ENCODE results near the gene PUM2. TPM values are rescaled to one million over a fixed set of nuclear protein-coding genes. Genes with fewer than 3 reads are reported as not detected.

PUM2 gene
- polyA plus RNA-seq, 1 of the 3 experiments (the other 2 are of a cell fraction) = 19.7 TPM

DNA sequence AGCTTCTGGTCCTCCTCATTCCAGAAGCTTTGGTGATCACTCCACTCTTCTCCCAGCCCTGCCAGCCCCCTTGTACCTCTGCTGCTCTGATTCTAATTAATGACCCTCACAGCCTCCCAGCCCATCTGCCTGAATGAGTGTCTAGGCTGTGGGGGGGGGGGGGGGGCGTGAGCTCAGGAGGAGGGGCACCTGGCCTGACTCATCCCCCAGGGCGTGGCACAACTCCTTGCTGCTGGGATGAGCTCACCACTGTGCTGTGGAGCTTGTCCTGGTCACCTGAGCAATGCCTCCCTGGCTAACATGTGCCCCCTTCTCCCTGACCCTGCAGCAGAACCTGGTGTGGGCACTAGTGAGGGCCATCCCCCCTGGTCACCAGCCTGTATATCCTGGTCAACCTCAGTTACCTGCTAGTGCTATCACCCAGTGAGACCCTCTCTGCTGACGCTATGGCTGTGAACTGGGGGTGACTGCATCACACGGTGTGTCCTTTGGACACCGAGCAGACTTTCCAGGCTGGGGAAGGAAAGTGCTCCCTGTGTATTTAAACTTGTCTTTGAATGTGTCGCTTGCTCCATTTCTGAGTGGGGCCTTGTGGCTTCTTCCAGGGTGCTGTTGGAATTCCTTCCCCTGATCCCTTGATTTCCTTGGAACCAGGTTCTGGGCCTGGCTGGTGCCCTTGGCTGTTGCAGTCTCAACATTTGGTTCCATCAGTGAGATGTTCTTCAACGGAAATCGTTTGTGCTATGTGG, 41.5 kb upstream of the PUM2 start:
- H3K79me2 ChIP-seq (ENCODE audit: insufficient read depth) = no peaks in the 10 kb centered on the region
- ChIA-PET POLR2A (interaction anchor here (0.7 kb wide), 1 partner anchor 11 kb away, joined by 4 read pairs; no protein-coding TSS in a partner anchor), CTCF (interaction anchor here (1.0 to 16.2 kb wide), 7 partner anchors 9 to 259 kb away, joined by 3 to 176 read pairs (median 5); no protein-coding TSS in a partner anchor)
- H2AFZ ChIP-seq (ENCODE audit: low read depth) = no peak overlapping the region
- no peak overlapping the region for H3K4me2 ChIP-seq
- no peaks in the 10 kb centered on the region for H3K9me2 ChIP-seq
- 71% methylated on average over 5 of the region's 8 CpGs for WGBS (ENCODE audit: low lambda C conversion rate)
- H3K9ac ChIP-seq = no peak overlapping the region
- TF ChIP-seq GABPA (IDR thresholded peaks at IDR 0.05; ENCODE audit: low read depth) = no peak
- no peak for TF ChIP-seq TCF12 (IDR thresholded peaks at IDR 0.05)
- no peaks in the 10 kb centered on the region for H4K20me1 ChIP-seq (ENCODE audit: insufficient read depth)
- H3K4me3 ChIP-seq (ENCODE audit: low read depth in 2 of 2, low read length in 1 of 2) = no peak overlapping the region
- peaks cover 0 to 26% of the 10 kb centered on the region in 2 experiments; a peak in 2 of 4 replicates for H3K4me1 ChIP-seq (ENCODE audit: control insufficient read depth in 1 of 2, insufficient read depth in 2 of 2, low read depth in 1 of 2, low read length in 1 of 2)
- no peak for DNase-seq
- no peaks in the 10 kb centered on the region for H3F3A ChIP-seq (replicated peaks; ENCODE audit: insufficient read depth)
- no peak overlapping the region for H3K27ac ChIP-seq (ENCODE audit: low read depth in 2 of 2, low read length in 1 of 2)
- H3K27me3 ChIP-seq (ENCODE audit: insufficient read depth) = peaks cover 9% of the 10 kb centered on the region; the same call in 1 of the 2 replicates
- H3K9me3 ChIP-seq = no peaks in the 10 kb centered on the region
- H3K36me3 ChIP-seq (replicated peaks in 1 of 2; ENCODE audit: control insufficient read depth in 1 of 2, insufficient read depth in 2 of 2, low read length in 1 of 2) = no peaks in the 10 kb centered on the region

DNA sequence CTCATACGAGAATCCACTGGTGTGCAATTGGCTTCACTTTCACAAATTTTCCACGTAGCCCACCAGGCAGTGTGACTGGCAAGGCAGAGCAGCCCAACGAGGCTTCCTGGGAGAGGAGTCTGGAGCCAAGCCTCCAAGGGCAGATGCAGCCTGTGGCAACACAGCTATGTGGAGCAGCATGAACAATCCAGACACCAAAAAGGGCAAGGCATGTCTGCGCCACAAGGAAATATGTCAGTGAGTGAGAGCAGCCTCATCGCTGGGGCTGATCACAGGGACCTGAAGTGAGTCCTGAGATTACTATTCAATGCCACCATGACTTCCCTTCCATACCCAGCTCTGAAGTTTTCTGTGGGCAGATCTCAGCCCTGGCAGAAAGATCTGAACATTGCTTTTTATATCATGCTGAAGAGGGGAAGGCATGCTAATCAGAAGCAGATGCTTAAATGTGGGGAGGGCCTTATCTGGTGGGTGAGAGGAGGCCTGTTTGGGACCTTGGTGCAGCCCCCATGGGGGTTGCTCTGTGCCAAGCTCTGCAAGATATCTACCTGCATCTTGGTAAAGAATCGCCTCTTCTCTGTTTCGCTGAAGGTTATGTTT, 40.0 kb upstream of the PUM2 start:
- no peaks in the 10 kb centered on the region for H3K9me2 ChIP-seq
- no peak overlapping the region for H3K9ac ChIP-seq
- no peaks in the 10 kb centered on the region for H3K9me3 ChIP-seq
- peak; percentile 71 for DNase-seq
- no peak overlapping the region for H2AFZ ChIP-seq (ENCODE audit: low read depth)
- 48% methylated on average over 7 of the region's 7 CpGs for WGBS (ENCODE audit: low lambda C conversion rate)
- no peaks in the 10 kb centered on the region for H3F3A ChIP-seq (replicated peaks; ENCODE audit: insufficient read depth)
- POLR2A ChIA-PET = interaction anchor here (0.8 to 1.3 kb wide), 3 partner anchors 21 to 433 kb away, joined by 3 to 6 read pairs (median 5); partner anchors contain the start of genes LDAH and RHOB
- no peaks in the 10 kb centered on the region for H4K20me1 ChIP-seq (ENCODE audit: insufficient read depth)
- no peaks in the 10 kb centered on the region for H3K79me2 ChIP-seq (ENCODE audit: insufficient read depth)
- CTCF ChIA-PET = interaction anchor here (0.8 to 16.2 kb wide), 8 partner anchors 10 to 727 kb away, joined by 3 to 176 read pairs (median 4); no protein-coding TSS in a partner anchor
- peaks cover 9% of the 10 kb centered on the region; the same call in 1 of the 2 replicates for H3K27me3 ChIP-seq (ENCODE audit: insufficient read depth)
- H3K36me3 ChIP-seq (replicated peaks in 1 of 2; ENCODE audit: control insufficient read depth in 1 of 2, insufficient read depth in 2 of 2, low read length in 1 of 2) = no peaks in the 10 kb centered on the region
- no peak overlapping the region for H3K4me3 ChIP-seq (ENCODE audit: low read depth in 2 of 2, low read length in 1 of 2)
- TF ChIP-seq TCF12 (IDR thresholded peaks at IDR 0.05) (peak; percentile 48; the same call in 1 of the 2 replicates), FOXJ3 (CRISPR knock-in tag; IDR thresholded peaks at IDR 0.05) (0 out of 2 replicates have a peak, but pooled peaks have one; percentile 28), SIN3A (IDR thresholded peaks at IDR 0.05; ENCODE audit: borderline replicate concordance, low read depth, low read length) (no peak), GATA2 (CRISPR knock-in tag; IDR thresholded peaks at IDR 0.05) (peak; percentile 45; the same call in 1 of the 2 replicates), MXI1 (IDR thresholded peaks at IDR 0.05; ENCODE audit: low read depth, low read length) (peak; percentile 80)
- TF ChIP-seq, protein P1, sequence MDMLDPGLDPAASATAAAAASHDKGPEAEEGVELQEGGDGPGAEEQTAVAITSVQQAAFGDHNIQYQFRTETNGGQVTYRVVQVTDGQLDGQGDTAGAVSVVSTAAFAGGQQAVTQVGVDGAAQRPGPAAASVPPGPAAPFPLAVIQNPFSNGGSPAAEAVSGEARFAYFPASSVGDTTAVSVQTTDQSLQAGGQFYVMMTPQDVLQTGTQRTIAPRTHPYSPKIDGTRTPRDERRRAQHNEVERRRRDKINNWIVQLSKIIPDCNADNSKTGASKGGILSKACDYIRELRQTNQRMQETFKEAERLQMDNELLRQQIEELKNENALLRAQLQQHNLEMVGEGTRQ (IDR thresholded peaks at IDR 0.05; ENCODE audit: borderline replicate concordance, low read depth, low read length) = no peak
- 0 out of 2 replicates have a peak overlapping the region, but pooled peaks have one; percentile 29 for H3K4me2 ChIP-seq
- H3K27ac ChIP-seq (ENCODE audit: low read depth in 2 of 2, low read length in 1 of 2) = peak overlapping the region in 1 of 2 experiments; percentile 81; a peak in 2 of 4 replicates
- peaks cover 0 to 26% of the 10 kb centered on the region in 2 experiments; a peak in 2 of 4 replicates for H3K4me1 ChIP-seq (ENCODE audit: control insufficient read depth in 1 of 2, insufficient read depth in 2 of 2, low read depth in 1 of 2, low read length in 1 of 2)

Data from SK-N-SH (cell line).